Neural crest cell (in vitro differentiated cells): ENCODE measurements around the gene EXOSC7. TPM values are rescaled to one million over a fixed set of nuclear protein-coding genes. Genes with fewer than 3 reads are reported as not detected.

Experiments used
- DNase-seq: peaks from one replicate; pipeline ENCODE4 v3.0.0; 2021; ENCODE audit warnings: low read depth, mixed read lengths, low spot score
- H3K27ac Mint-ChIP-seq: one replicate; pipeline ENCODE4 v1.8.0; 2021; ENCODE audit warnings: mild to moderate bottlenecking, mixed read lengths; ENCODE audit not compliant: unreplicated experiment
- H3K27me3 Mint-ChIP-seq: 2 replicates; pipeline ENCODE4 v1.8.0; 2021; ENCODE audit warnings: low read depth, mild to moderate bottlenecking, mixed read lengths
- H3K36me3 Mint-ChIP-seq: 2 replicates; pipeline ENCODE4 v1.8.0; 2021; ENCODE audit warnings: low read depth, mild to moderate bottlenecking, mixed read lengths
- H3K4me1 Mint-ChIP-seq: 2 replicates; pipeline ENCODE4 v1.8.0; 2021; ENCODE audit warnings: mixed read lengths
- H3K4me3 Mint-ChIP-seq: one replicate; pipeline ENCODE4 v1.8.0; 2021; ENCODE audit warnings: mild to moderate bottlenecking, mixed read lengths
- H3K9me3 Mint-ChIP-seq: 2 replicates; pipeline ENCODE4 v1.8.0; 2021; ENCODE audit warnings: mixed read lengths
- total RNA-seq: library from RNA; stranded (reverse); gene quantifications from 2 replicates; pipeline ENCODE4 v1.2.1, GENCODE V29; 2021
- TF ChIP-seq, protein P1 (sequence below): fragments of 200-600 bp; sonication (generic); conservative IDR thresholded peaks from 2 replicates; pipeline ENCODE4 v1.5.0; 2021; ENCODE audit warnings: antibody characterized with exemption, mild to moderate bottlenecking

The EXOSC7 gene
- total RNA-seq, 1 donor from 2014 or later, result 50.7 TPM

DNA sequence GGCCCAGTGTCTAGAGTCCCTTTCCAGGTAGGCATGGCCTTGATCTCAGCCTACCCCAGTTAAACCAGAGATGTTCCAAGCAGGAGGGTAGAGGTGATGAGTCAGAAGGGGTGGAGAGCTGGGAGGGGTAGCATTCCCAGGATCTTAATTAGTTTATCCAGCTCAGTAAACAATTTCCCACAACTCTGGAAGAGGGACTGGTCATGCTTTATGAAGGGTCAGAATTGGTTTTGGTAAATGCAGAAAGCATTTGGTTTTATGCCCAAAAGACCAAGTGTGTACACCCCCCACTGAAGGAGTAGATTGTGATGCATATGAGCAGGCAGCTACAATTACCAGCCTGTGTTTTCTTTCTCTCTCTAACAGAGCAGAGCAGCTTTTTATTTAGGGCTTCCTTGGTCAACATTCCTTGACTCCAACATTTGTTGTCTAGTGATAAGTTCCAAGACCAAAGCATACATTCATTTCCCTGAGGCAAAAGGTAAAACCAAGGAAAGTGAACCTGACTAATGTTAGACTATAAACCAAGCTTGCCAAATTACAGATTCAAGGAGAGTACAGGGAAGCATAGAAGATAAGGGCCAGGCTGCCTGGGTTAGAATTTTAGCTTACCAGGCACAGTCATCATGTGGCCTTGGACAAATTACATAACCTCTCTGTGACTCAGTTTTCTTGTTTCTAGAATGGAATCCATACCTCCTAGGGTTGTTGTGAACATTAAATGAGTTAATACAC, 17.6 kb downstream of the EXOSC7 start:
- H3K27me3 Mint-ChIP-seq, result no peaks in the 10 kb centered on the region
- no peak for DNase-seq
- no peaks in the 10 kb centered on the region for H3K4me1 Mint-ChIP-seq
- H3K27ac Mint-ChIP-seq, result no peak overlapping the region
- no peaks in the 10 kb centered on the region for H3K9me3 Mint-ChIP-seq
- TF ChIP-seq, protein P1, sequence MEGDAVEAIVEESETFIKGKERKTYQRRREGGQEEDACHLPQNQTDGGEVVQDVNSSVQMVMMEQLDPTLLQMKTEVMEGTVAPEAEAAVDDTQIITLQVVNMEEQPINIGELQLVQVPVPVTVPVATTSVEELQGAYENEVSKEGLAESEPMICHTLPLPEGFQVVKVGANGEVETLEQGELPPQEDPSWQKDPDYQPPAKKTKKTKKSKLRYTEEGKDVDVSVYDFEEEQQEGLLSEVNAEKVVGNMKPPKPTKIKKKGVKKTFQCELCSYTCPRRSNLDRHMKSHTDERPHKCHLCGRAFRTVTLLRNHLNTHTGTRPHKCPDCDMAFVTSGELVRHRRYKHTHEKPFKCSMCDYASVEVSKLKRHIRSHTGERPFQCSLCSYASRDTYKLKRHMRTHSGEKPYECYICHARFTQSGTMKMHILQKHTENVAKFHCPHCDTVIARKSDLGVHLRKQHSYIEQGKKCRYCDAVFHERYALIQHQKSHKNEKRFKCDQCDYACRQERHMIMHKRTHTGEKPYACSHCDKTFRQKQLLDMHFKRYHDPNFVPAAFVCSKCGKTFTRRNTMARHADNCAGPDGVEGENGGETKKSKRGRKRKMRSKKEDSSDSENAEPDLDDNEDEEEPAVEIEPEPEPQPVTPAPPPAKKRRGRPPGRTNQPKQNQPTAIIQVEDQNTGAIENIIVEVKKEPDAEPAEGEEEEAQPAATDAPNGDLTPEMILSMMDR, result no peak
- H3K36me3 Mint-ChIP-seq, result peaks cover 12% of the 10 kb centered on the region
- no peak overlapping the region for H3K4me3 Mint-ChIP-seq

DNA sequence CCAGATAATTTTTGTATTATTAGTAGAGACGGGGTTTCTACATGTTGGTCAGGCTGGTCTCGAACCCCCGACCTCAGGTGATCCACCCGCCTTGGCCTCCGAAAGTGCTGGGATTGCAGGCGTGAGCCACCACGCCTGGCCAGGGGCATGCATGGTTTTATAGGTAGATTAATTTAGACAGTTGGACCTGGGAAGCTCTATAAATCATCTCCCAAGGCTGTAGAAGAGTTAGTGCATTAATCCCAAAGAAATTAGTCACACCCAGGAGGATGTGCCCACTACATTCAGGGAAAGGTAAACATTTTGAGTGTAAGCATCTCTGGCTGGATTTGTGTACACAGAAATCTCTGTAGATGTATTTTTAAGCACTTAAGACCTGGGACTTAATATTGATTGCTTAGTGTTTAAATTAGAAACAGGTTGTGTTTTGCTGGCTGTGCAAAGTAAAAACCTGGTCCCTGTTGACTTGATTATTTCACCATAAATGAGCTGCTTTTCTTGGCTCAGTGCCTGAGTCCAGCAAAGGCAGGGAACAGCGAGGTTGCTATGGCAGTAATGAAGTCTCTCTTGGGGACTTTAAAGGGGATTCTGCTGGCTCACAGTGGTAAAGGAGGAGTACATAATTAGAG, 19.2 kb downstream of the EXOSC7 start:
- Mint-ChIP-seq H3K36me3 (peaks cover 10% of the 10 kb centered on the region), H3K9me3 (no peaks in the 10 kb centered on the region), H3K4me3 (no peak overlapping the region), H3K27me3 (no peaks in the 10 kb centered on the region), H3K27ac (no peak overlapping the region), H3K4me1 (no peaks in the 10 kb centered on the region)
- no peak for DNase-seq
- TF ChIP-seq, protein P1, result no peak

DNA sequence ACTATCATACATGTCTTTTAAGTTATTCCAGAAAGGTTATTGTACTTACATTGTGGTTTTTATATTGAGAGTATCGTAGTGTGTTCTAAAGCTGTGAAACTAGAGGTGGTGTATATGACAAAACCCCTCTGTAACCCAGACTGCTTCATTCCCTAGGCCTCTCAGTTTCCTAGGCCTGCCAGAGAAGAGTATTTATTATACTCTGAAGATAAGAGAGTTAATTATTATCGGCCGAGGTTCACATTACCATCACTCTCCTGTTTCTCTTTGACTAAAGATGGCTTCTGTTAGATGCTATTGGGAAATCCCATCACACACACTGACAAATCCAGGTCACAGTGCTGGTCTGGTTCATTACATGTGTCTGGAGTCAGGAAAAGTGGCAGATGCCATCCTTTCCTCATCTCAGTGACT, 20.5 kb downstream of the EXOSC7 start:
- Mint-ChIP-seq H3K27me3 (no peaks in the 10 kb centered on the region), H3K9me3 (no peaks in the 10 kb centered on the region), H3K4me3 (no peak overlapping the region), H3K36me3 (peaks cover 4% of the 10 kb centered on the region), H3K4me1 (no peaks in the 10 kb centered on the region), H3K27ac (no peak overlapping the region)
- TF ChIP-seq, protein P1, result no peak
- no peak for DNase-seq

- no peaks in the 10 kb centered on the region for H3K4me1 Mint-ChIP-seq
- TF ChIP-seq, protein P1, result no peak
- H3K36me3 Mint-ChIP-seq, result peaks cover 23% of the 10 kb centered on the region
These were observed 23.7 kb downstream of the EXOSC7 start for GRCh38 chr3:44999782-45000181.

GRCh38 chr3:45000823-45001222, 24.8 kb downstream of the EXOSC7 start:
- H3K9me3 Mint-ChIP-seq, result peaks cover 4% of the 10 kb centered on the region
- no peaks in the 10 kb centered on the region for H3K4me1 Mint-ChIP-seq
- no peak overlapping the region for H3K27ac Mint-ChIP-seq
- H3K4me3 Mint-ChIP-seq, result no peak overlapping the region
- TF ChIP-seq, protein P1, result no peak
- no peak for DNase-seq
- H3K36me3 Mint-ChIP-seq, result peaks cover 33% of the 10 kb centered on the region
- H3K27me3 Mint-ChIP-seq, result no peaks in the 10 kb centered on the region

More at GRCh38 chr3:44999782-45000181, 23.7 kb downstream of the EXOSC7 start:
- no peak for DNase-seq
- Mint-ChIP-seq H3K4me3 (no peak overlapping the region), H3K9me3 (peaks cover 2% of the 10 kb centered on the region), H3K27ac (no peak overlapping the region), H3K27me3 (no peaks in the 10 kb centered on the region)
